K562 treated with DMSO at 1 percent for 48 hours (cell line): ENCODE data around the gene KDM2A. TPM values are rescaled to one million over a fixed set of nuclear protein-coding genes. Genes with fewer than 3 reads are reported as not detected.

ENCODE experiments used
- total RNA-seq: library from RNA; unstranded; fragments of 300-600 nt; gene quantifications from 2 replicates; pipeline ENCODE4 v1.2.3, GENCODE V29; 2022; ENCODE audit warnings: low replicate concordance; ENCODE audit errors: extremely low read depth

The KDM2A gene
- not detected in 2 replicates for total RNA-seq

DNA sequence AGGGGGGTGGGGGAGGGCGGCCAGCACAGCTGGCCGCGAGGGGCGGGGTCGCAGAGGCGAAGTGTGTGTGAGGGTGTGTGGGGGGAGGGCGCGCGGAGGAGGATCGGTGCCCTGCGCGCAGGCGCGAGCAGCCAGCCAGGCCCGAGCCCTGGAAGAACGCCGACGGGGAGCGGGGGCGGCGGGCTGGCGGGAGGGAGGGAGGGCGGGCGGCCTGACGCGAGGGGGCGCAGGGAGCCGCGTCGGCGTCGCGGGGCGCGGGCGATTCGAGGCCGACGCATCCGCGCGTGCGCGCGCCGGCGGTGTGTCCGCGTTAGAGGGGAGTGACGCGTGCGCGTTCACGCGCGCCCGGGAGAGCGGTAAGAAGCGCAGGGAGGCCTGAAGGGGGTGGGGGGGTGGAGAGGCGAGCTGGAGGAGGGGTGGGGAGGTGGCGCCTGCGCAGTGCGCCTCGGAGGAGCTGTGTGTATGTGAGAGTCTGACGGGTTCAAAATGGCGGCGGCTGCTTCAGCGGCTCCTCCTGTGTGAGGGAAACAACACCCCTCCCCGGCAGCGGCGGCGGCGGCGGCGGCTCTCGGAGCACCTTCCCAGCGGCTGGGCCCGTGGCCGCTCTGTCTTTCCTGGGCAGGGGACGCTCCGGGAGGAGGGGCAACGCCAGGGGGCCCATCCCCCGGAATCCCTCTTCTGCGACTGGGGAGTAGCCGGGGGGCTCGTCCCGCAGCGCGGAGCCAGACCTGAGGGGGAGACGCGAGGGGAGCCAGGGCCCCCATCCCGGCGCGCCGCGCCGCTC, at the start of gene KDM2A:
KDM2A (plus strand) TSS at position 463 of the 784 bp plus-strand sequence. CDS start 2,054 bp downstream, outside the sequence.

DNA sequence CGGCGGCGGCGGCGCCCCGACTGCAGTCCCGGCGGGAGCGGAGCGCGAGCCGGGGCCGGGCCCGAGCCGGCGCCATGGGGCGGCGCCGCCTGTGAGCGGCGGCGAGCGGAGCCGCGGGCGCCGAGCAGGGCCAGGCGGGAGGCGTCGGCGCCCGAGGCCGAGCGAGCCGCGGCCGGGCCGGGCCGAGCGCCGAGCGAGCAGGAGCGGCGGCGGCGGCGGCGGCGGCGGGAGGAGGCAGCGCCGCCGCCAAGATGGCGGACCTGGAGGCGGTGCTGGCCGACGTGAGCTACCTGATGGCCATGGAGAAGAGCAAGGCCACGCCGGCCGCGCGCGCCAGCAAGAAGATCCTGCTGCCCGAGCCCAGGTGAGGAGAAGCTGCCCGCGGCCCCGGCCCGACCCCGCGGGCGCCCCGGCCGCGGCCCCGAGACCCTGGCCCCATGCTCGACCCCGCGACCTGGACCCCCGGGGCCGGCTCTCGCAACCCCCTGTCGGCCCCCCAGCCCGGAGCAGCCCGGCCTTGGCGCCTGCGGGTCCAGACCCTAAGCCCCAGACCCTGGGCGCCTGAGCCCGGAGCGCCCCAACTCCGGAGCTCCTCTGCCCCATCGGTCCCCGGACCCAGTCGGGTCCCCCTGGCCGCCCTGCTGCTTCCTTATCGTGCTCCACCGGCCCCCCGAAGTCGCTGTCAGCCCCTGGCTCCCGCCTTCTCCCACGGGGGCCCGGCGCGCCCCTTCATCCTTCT, 147.6 kb downstream of the KDM2A start, which contains the start of gene GRK2:
GRK2 (plus strand) TSS at position 25 of the 739 bp plus-strand sequence; CDS start at position 252, 227 bp downstream.

DNA sequence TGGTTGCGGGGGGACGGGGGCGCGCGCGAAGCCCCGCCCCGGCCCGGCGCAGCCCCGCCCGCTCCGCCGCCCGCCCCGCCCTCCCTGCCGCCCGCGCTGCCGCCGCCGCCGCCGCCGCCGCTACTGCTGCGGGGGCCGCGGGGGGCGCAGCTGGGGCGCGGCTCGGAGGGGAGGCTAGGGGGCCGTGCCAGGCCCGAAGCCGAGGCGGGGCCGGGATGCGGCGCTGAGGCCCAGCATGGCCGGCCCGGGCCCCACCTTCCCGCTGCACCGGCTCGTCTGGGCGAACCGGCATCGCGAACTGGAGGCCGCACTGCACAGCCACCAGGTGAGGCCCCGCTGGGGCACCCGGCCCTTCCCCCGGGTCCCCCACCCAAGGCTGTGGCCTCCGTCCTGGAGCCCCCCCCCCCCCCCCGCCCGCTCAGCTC, 170.2 kb downstream of the KDM2A start, which contains the start of gene ANKRD13D:
ANKRD13D (plus strand) TSS at position 78 of the 425 bp plus-strand sequence; CDS start at position 236, 158 bp downstream.

DNA sequence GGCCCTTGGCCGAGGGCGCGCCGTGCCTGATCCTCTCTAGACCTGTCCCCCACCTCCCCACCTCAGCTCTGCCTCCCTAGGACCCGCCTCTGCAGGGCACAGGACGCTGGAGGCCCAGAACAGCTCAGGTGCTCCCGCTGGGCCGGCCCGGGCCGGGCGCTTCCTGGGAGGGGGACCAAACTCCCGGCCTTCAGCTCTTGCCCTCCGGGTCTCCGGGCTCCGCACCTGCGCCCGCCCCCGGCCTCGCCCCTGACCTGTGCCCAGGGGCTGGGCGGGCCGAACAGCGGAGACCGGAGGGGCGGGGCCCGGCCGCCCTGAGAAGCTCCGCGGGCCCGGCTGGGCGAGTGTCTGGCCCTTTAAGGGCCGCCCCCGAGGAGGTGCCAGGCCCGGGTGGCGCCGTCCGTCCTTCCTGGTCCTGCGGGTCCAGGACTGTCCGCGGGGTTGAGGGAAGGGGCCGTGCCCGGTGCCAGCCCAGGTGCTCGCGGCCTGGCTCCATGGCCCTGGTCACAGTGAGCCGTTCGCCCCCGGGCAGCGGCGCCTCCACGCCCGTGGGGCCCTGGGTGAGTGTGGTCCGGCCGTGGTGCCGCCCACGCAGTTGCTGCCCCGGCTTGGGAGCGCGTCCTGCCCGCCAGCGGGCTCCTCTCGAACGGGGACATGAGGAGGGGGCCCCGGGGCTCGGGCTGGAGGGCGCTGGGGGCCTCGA, 184.2 kb downstream of the KDM2A start, which contains the start of gene SSH3:
SSH3 (plus strand) TSS at position 399 of the 703 bp plus-strand sequence; CDS start at position 495, 96 bp downstream.

Other genes starting within 250 kb of the KDM2A start
- gene PC, start 160.9 kb upstream of the KDM2A start, total RNA-seq = not detected in 2 replicates
- not detected in 2 replicates for gene C11orf86, start 144.0 kb upstream of the KDM2A start, total RNA-seq
- not detected in 2 replicates for gene SYT12, start 96.1 kb upstream of the KDM2A start, total RNA-seq
- gene RHOD, start 62.4 kb upstream of the KDM2A start, total RNA-seq = not detected in 2 replicates
- 509 TPM in 1 of 2 replicates, not detected in the other for gene GRK2, start 147.2 kb downstream of the KDM2A start, total RNA-seq
- gene ANKRD13D, start 170.0 kb downstream of the KDM2A start, total RNA-seq = not detected in 2 replicates
- not detected in 2 replicates for gene SSH3, start 184.3 kb downstream of the KDM2A start, total RNA-seq
- not detected in 2 replicates for gene POLD4, start 234.3 kb downstream of the KDM2A start, total RNA-seq